ENCODE measurements around the gene CCBE1.

Gene CCBE1

GRCh38 chr18:59492756-59493421 is 204.3 kb downstream of the CCBE1 start:
- DNase-seq (ENCODE audit: low read depth) = no peak

- DNase-seq (ENCODE audit: low read depth) = no peak
These were observed 208.3 kb downstream of the CCBE1 start for GRCh38 chr18:59488899-59489298.

- DNase-seq (ENCODE audit: low read depth) = no peak
These were observed 211.8 kb downstream of the CCBE1 start for GRCh38 chr18:59485382-59485781.

- no peak for DNase-seq (ENCODE audit: low read depth)
These were observed 212.5 kb downstream of the CCBE1 start for GRCh38 chr18:59484561-59485328.

GRCh38 chr18:59484131-59484530 is 213.1 kb downstream of the CCBE1 start:
- DNase-seq (ENCODE audit: low read depth) = no peak

- DNase-seq (ENCODE audit: low read depth) = no peak
These were observed 215.8 kb downstream of the CCBE1 start for GRCh38 chr18:59481436-59481835.

- no peak for DNase-seq (ENCODE audit: low read depth)
These were observed 217.4 kb downstream of the CCBE1 start for GRCh38 chr18:59479776-59480175.

- no peak for DNase-seq (ENCODE audit: low read depth)
These were observed 218.6 kb downstream of the CCBE1 start for GRCh38 chr18:59478591-59478990.

GRCh38 chr18:59477849-59478248 is 219.4 kb downstream of the CCBE1 start:
- no peak for DNase-seq (ENCODE audit: low read depth)

GRCh38 chr18:59470561-59471121 is 226.6 kb downstream of the CCBE1 start:
- no peak for DNase-seq (ENCODE audit: low read depth)

- no peak for DNase-seq (ENCODE audit: low read depth)
These were observed 227.6 kb downstream of the CCBE1 start for GRCh38 chr18:59469463-59470180.

- no peak for DNase-seq (ENCODE audit: low read depth)
These were observed 228.4 kb downstream of the CCBE1 start for GRCh38 chr18:59468821-59469220.

GRCh38 chr18:59467497-59467896 is 229.7 kb downstream of the CCBE1 start:
- no peak for DNase-seq (ENCODE audit: low read depth)

GRCh38 chr18:59466980-59467379 is 230.2 kb downstream of the CCBE1 start:
- no peak for DNase-seq (ENCODE audit: low read depth)

- DNase-seq (ENCODE audit: low read depth) = no peak
These were observed 232.7 kb downstream of the CCBE1 start for GRCh38 chr18:59464486-59464885.

- DNase-seq (ENCODE audit: low read depth) = no peak
These were observed 236.1 kb downstream of the CCBE1 start for GRCh38 chr18:59461171-59461570.

GRCh38 chr18:59460072-59460420 is 237.2 kb downstream of the CCBE1 start:
- DNase-seq (ENCODE audit: low read depth) = no peak

GRCh38 chr18:59459369-59460071 is 237.7 kb downstream of the CCBE1 start:
- DNase-seq (ENCODE audit: low read depth) = no peak

GRCh38 chr18:59458575-59458974 is 238.6 kb downstream of the CCBE1 start:
- DNase-seq (ENCODE audit: low read depth) = no peak

- DNase-seq (ENCODE audit: low read depth) = no peak
These were observed 240.6 kb downstream of the CCBE1 start for GRCh38 chr18:59456657-59457056.

- no peak for DNase-seq (ENCODE audit: low read depth)
These were observed 241.4 kb downstream of the CCBE1 start for GRCh38 chr18:59455728-59456276.

All from activated gamma-delta T cell treated with anti-CD3 and anti-CD28 coated beads, Interleukin-2, amount 50 U/mL, for 16 hours (primary cell).